Activated gamma-delta T cell (primary cell): ENCODE results near the gene IPO8.
A peak's percentile ranks its signal among the peaks of the same experiment; 100 is the strongest.

Experiments
- DNase-seq: peaks from one replicate; lab custom pipeline; 2025; lab: John Stamatoyannopoulos, UW
- total RNA-seq, 2 donors: gene quantifications; one replicate each; lab custom pipeline; 2026; lab: John Stamatoyannopoulos, UW

Gene IPO8
- total RNA-seq, result 74.8 to 76.7 reads per million in 2 donors

- peak; percentile 64 for DNase-seq
These were observed at the start of gene IPO8 for GRCh38 chr12:30695199-30696102. Gene IPO8 (minus strand): TSS chr12:30695869. CDS start chr12:30695647, 222 bp downstream.

- DNase-seq, result no peak
These were observed 48.7 kb upstream of the IPO8 start for GRCh38 chr12:30744321-30744720.

GRCh38 chr12:30740274-30740673, 44.6 kb upstream of the IPO8 start:
- no peak for DNase-seq

GRCh38 chr12:30739020-30739419, 43.4 kb upstream of the IPO8 start:
- no peak for DNase-seq

DNA sequence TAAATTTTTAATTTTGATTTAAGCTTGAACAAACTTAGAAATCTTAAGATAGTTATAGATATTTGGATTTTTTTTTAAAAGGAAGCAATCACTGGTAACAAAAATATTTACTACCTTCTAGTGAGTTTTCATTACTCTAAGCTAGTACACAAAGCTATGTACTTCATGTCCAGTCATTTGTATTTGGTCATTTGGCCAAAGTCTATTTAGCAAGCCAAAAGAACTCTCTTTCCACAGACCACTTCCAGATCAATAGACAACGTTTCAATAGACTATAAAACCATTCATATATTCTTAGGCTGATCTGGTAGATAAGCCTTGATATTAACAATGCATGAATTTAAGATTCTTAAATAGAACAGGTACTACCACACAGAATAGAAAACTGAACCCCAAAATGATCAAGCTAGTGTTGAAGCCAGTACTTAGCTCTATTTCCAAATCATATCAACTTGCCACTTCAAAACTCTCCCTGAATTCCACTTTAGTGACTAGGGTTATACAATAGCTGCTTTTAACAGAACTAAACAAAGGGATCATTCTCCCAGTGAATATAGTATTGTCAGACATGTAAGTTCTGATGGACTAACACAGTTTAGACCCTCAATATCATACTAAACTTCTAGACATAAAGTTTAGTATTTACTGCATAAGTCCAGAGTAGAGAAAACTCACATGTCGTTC, 37.4 kb upstream of the IPO8 start:
- DNase-seq, result no peak

DNA sequence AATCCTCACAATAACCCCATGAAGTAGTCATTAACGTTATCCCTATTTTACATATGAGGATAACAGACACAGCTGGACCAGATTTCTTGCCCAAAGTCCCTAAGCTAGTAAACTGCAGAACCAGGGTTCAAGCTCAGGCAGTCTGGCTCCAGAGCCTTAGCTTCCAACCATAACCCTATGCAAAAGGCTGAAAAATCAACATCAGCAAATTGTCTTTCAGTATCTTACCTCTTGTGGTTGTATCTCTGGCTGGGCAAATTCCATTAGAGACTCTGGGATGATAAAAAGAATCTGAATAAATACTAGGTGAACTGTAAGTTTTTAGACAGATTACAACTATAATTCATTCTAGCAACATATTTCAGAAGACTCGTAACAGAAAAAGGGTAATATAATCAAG, 34.3 kb upstream of the IPO8 start:
- DNase-seq, result no peak

GRCh38 chr12:30729547-30729946, 33.9 kb upstream of the IPO8 start:
- DNase-seq, result no peak

DNA sequence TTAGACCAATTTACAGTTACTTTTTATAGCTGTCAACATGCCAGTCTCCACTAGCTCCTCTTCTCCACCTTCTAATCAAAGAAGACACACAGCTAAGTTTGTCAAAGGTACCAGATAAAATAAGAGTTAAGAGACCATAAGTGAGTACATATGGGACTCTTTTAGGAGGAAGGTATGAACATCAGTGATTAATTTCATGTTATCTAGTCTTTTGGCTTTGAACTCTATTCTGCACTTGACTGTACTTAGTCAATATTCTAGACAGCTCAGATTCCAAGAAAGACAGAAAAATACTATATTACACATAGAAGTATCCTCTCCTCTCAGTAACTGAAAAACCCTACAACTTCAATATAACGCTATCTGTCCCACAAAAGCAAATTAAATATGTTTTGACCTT, 31.0 kb upstream of the IPO8 start:
- no peak for DNase-seq

- DNase-seq, result no peak
These were observed 30.1 kb upstream of the IPO8 start for GRCh38 chr12:30725739-30726138.

DNA sequence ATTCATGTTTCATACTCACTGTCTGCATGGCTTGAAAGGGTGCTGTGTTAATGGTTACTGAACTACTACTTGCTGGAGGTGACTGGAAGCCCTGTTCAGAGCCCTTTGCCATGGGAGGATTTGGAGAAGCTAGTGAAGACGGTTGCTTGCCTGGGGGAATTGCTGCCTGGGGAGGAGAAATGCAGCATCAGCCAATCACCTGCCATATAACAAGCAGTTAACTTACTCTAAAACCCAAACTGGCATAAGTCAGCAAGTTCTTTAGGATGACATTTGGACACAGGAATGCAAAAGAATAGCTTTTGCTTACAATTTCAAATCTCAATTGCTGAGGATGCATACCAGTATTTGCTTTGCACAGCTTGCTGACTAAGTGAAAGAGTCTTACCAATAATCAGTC, 23.4 kb upstream of the IPO8 start:
- no peak for DNase-seq

DNA sequence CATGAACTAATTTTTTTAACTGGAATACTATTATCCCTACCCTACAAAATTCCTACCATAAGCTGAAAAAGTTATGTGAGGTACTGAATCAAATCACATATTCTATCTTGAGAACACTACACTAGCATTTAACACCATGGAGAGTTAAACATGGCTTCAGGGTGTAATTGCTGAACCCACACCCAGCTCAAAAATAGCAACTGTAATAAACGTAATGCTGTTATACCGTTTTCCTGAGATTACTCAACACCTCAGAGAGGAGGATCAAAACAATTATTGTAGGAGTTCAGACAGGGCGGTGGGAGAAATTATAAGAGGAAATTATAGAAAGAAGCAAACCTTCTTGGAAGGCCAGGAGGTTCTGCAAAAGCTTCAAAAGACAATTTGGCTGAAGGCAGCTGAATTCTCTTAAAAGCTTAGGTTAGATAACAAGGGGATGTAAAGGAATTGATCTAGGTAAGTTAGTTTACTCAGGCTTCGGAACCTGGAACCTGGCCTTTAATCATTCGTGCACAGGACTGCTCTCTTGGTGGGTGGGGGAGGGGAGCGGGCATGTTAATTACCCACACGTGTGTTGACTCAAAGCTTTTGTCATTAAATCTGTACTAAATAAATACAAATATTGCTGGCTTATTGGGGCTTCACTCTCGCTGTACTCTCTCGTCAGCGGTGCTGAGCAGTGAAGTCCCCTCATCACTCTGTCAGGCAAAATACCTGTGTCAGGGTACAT, 12.1 kb upstream of the IPO8 start:
- DNase-seq, result no peak

GRCh38 chr12:30706476-30706875, 10.8 kb upstream of the IPO8 start:
- DNase-seq, result no peak

DNA sequence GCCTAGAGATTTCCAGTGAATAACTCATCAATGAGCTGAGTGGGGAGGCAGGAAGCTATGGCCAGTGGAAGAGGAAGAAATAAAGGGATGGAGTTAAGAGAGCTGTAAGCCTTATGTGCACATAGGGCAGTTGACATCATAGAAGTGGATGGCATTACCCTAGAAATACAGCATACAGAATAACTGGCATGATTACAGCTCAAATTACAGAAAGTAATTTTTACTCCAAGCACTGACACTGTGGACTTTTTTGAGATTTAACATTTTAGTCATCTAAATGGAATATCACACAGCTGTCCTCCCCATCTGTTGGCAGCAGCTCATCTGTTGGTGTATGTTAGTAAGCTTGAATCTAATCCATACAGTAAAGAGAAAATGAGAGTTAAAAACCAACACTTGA, 5.4 kb upstream of the IPO8 start:
- no peak for DNase-seq

- DNase-seq, result no peak
These were observed 4.7 kb upstream of the IPO8 start for GRCh38 chr12:30700216-30700900.

GRCh38 chr12:30698346-30698745, 2.7 kb upstream of the IPO8 start:
- DNase-seq, result no peak

DNA sequence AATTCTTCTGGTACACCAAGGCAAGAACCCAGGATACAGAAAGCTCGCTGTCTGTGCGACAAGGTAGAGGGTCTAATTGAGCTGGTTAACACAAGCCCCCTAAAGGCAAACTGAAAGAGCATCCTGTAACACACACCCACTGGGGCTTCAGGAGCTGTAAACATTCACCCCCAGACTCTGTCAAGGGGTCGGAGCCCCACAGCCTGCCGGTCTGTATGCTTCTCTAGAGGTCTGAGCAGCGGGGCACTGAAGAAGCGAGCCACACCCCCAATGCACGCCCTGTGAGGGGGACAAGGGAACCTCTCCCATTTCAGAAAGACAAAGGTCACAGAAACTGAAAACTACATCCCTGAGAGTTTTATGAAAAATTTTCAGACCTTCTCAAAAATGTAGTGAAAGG, 1.3 kb upstream of the IPO8 start:
- DNase-seq, result no peak

DNA sequence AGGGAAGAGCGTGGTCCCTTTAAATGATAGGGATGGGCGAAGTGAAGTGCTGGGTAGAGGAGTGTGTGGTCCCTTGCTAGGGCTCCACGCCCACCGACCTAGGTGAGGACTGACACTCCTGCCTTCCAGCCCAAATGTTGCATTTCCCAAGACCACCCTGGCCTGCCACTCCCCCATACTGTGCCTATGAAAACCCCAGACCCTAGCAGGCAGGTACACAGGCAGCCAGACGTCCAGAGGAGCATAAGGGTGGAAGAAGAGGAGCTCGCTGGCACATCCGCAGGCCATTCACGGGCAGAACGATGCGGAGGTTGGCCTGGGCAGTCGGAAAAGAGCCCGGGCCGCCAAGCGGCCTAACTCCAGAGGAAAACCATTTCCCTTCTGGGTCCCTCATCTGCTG, 817 bp upstream of the IPO8 start:
- no peak for DNase-seq

GRCh38 chr12:30696103-30696408, 387 bp upstream of the IPO8 start:
- no peak for DNase-seq

DNA sequence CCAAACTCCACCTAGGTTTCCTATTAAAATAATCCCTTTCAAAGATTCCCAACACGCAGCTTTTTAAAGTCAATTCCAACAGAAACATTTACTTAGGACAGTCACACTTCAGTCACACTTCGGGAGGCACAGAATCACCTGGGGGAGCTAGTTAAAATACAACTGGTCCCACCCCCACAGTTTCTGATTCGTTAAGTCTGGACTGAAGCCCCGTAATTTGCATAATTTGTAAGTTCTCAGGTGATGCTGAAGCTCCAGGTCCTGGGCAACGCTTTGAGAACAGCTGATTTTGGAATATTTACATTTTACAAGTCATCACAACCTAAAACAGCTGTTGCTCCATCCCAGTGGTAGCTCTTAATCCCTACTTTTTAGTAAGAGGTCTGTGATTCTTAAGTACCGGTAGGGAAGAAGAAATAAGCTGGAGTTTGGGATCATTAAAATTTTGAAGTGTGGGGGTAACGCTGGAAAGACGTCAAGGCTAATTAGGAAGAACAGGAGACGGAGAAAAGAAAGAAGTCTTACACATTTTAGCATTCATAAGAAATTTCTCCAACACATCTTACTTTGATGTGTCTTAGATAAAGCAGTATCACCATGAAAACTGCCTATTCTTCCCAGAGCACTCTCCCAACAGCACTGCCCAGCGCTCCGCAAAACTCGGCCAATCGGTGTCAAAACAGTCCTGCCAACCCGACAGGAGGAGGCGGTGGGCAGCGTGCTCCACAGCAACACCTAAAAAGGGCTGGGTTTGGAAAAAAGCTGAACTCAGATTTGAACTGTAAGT, 1.1 kb downstream of the IPO8 start:
- DNase-seq, result no peak

DNA sequence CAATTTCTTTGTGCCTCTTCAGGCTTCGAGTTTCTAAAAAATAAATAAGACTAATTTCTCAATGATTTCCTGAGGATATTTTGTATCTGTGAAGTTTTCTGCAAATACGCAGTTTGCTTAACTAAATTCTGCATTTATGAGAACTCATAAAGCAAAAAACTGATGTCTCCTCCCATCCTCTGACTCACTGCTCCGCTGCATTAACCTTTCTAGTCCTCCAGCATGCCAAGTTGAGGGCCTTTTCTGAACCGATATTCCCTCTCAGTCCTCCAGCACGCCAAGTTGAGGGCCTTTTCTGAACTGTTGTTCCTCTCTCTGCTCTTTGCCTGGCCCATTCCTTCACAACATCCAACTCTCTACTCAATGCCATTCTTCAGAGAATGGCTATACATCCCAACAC, 3.2 kb downstream of the IPO8 start:
- DNase-seq, result no peak

DNA sequence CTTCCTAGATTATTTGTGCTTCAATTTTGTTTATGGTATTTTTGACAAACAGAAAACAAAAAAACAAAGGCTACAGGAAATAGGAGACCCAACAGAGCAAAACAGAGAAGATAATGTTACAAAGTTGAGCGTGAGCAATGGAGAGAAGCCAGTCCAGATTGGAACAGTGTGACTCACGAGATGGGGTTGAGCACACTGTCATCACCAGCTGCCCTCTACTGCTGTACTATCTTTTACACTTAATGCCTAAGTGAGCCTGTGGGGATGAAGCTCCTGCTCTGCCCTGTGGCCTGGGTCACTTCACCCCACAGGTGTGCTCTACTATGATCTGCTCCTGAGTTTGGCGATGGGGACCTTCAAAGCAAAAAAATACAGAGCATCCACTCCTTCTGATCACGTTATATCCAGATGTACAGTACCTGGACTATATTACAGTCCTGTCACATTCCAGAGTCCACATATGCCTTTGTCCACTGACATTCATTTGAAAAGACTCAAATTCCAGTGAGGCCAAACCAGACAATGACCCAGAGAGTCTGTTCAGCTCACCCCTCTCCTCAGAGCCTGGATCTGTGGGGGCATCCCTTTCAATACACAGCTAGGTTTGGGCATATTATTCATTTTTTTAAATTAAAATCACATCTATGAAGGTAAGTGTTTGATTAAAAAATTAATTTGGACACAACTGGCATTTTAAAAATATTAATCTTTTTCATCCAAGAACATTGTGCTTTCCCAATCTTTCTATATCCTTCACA, 4.4 kb downstream of the IPO8 start:
- no peak for DNase-seq
